ENCODE results near the gene S100A6.
"Not testable (repeated sequence)": the region's sequence is repeated elsewhere in the genome, so short reads cannot be mapped to it uniquely, and the experiment has no call there.

The S100A6 gene

DNA sequence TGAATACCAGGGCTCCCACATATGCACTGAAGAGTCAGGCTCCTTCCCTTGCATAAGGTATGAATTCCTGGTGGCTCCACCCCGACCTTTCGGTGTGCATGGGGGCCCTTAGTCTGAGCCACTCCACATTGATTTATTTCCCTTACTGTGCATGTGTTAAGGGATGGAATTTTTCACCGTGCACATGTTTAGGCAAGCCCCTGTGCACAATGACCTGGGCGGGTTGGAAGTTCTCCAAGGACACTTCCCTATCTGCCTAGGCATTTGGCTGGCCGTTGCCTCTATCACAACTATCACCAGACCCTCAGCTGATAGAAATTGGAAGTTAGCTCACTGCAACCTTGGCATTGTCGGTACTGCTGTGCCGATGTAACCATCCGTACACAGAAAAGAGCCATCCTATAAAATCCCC lies 9.7 kb downstream of the S100A6 start:
- no peak for DNase-seq

GRCh38 chr1:153525088-153525728 lies 10.6 kb downstream of the S100A6 start:
- DNase-seq = no peak

- DNase-seq = not testable (repeated sequence)
Observed at GRCh38 chr1:153522353-153523048, 13.3 kb downstream of the S100A6 start.

- DNase-seq = not testable (repeated sequence)
Observed at GRCh38 chr1:153521808-153522207, 14.0 kb downstream of the S100A6 start.

GRCh38 chr1:153520818-153521476 lies 14.8 kb downstream of the S100A6 start:
- DNase-seq = no peak

DNA sequence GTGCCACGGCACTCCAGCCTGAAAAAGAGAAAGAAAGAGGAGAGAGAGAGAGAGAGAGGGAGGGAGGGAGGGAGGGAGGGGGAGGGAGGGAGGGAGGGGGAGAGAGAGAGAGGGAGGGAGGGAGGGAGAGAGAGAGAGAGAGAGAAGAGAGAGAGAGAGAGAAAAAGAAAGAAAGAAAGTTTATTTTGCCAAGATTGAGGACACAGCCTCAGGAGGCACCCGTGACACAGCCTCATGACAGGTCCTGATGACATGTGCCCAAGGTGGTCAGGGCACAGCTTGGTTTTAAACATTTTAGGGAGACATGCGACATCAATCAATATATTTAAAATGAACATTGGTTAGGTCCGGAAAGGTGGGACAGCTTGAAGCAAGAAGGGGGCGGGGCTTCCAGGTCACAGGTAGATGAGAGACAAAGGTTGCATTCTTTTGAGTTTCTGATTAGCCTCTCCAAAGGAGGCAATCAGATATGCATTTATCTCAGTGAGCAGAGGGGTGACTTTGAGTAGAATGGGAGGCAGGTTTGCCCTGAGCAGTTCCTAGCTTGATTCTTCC lies 15.6 kb downstream of the S100A6 start:
- DNase-seq = not testable (repeated sequence)

- no peak for DNase-seq
Observed at GRCh38 chr1:153519242-153519641, 16.5 kb downstream of the S100A6 start.

DNA sequence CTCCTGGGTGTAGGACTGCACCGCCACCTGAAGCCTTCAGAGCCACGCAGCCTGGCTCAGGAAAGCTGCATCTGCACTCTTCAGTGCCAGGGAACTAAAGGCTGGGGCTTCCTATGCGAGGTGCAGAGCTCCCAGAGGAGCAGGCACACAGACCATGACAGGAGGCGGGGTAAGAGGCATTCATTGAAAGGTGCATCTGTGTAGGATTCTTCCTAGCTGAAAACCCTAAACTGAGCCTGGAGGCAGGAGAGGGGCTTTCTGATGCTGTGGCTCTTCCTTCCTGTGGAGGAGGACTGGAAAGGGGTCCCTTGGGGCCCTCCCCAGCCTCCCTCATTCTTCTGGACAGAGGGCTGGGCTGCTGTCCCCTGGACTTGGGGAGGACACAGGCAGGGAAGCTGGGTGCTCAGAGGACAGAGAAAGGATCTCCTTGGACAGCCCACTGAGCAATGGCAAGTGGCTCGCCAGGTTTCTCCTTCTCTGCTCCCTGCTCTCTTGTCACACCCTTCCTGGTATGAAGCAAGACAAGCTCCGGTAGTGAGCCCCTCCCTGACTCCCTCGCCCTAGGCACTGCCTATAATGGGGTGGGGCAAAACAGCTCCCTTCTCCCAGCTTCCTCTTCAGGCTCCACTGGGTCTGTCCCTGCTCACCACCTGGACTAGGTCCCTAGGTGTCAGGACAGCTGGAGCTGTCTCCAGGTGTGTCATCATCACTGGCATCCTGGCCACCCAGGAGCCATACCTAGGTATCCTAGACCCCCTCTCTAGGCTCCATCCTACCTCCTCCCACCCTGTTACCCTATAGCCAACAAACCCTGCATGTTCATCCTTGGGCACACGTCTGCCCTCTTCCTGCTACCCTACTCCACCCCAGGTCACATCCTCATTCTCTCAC lies 20.0 kb downstream of the S100A6 start:
- DNase-seq = no peak

DNA sequence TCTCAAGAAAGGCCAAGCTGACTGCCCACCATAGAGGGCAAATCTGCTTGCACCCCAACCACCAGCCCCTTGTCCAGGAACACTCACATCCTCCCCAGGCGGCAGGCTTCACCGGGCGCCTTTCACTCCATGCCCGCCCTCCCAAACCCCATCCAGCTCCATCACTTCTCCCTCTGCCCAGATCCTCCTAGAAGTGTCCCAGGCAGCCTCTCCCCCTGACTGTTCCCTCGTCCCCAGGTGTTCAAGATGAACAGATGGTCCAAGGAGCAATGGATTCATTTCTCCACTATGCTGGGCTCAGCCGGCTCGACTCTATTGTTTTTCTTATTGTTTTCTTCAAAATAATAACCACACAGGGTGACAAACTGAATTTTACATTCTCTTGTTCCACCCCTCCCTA lies 22.1 kb downstream of the S100A6 start:
- DNase-seq = no peak

- DNase-seq = no peak
Observed at GRCh38 chr1:153513023-153513422, 22.8 kb downstream of the S100A6 start.

GRCh38 chr1:153510984-153511410 lies 24.8 kb downstream of the S100A6 start:
- DNase-seq = peak; percentile 90

DNA sequence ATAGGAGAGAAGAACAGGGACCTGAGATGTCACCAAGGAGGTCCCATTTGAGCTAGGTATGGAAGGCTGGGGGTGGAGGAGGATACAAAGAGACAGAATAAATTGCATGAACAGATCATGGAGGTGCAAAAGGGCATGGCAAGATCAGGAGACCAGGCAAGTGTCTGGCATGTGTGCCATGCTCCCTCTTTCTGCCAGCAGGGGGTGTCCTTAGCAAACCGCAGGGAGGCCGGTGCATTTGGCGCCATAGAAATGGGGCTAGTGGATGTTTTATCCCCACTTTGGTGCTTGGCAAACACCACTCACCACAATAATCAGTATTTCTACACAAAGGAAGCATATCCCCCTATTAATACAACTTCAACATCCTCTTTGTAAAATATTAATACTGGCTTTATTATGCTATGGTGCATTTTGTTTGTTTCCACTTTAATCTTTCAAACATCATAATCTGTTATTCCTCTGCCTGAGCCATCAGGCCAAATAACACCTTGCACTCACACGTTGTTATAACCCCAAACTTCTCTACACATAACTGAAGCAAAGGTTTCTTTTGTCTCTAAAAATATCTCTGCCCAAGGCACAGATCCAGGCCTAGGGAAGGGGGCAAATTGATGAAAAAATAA lies 25.9 kb downstream of the S100A6 start:
- DNase-seq = no peak

- no peak for DNase-seq
Observed at GRCh38 chr1:153509036-153509435, 26.8 kb downstream of the S100A6 start.

- DNase-seq = no peak
Observed at GRCh38 chr1:153507926-153508583, 27.7 kb downstream of the S100A6 start.

GRCh38 chr1:153506831-153507413 lies 28.9 kb downstream of the S100A6 start:
- DNase-seq = peak; percentile 87

DNA sequence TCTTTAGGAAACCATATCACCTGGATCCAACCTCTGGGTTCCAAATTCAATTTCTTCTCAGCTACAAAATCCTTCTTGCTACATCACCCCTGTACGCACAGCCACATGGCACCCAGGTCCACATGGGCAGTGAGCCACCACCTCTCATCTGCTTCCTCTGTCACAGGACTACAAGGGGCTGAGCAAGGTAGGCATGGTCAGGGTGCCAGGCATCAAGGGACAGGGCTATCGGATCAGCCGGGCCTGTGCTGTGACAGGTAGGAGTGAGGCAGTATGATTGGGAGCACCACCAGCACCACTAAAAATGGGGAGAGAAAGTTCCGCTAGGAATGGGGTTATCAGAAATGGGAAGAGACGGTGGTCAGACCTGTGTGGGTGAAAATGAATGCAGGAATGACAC lies 29.4 kb downstream of the S100A6 start:
- DNase-seq = no peak

DNA sequence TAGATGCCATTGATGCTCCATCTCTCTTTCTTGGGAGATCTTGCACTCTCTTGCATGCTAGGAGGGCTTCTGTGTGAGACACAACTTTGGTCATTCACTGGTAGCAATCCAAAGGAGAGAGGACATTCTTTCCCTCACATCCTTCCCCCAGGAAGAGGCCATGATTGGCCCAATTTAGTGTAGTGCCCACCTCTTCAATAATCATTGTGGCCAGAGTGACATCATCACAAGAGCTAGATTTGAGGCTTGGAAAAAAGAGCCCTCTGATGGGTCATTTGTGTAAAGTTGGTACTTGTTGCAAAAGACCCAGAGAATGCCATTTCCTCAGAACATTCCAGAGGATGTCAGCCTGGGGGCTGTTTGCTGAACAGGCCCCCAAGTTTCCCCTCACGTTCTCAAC lies 30.2 kb downstream of the S100A6 start:
- no peak for DNase-seq

DNA sequence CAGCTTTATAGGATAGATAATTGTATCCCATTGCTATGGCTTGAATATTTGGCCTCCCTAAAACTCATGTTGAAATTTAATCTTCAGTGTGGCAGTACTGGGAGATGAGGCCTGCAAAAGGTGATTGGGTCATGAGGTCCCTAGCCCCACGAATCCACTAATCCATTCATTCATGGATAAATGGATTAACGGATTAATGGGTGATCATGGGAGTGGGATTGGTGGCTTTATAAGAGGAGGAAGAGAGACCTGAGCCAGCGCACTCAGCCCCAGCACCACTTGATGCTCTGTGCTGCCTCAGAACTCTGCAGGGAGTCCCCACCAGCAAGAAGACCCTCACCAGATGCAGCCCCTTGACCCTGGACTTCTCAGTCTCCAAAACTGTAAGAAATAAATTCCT lies 32.0 kb downstream of the S100A6 start:
- no peak for DNase-seq

DNA sequence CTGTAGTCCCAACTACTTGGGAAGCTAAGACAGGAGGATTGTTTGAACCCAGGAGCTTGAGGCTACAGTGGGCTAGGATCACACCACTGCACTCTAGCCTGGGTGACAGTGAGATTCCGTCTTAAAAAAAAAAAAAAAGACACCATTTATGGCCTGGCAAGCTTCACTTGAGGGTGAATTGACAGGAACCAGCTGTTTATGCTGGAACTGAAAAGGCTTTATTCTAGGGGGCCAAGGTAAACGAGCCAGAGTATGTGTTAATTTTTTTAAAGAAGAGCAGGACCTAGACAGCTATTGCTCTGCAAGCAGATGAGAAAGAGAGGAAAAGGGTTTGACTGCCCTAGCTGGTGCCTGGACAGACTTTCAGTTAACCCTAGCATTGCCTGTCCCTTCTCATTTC lies 37.0 kb downstream of the S100A6 start:
- no peak for DNase-seq

DNA sequence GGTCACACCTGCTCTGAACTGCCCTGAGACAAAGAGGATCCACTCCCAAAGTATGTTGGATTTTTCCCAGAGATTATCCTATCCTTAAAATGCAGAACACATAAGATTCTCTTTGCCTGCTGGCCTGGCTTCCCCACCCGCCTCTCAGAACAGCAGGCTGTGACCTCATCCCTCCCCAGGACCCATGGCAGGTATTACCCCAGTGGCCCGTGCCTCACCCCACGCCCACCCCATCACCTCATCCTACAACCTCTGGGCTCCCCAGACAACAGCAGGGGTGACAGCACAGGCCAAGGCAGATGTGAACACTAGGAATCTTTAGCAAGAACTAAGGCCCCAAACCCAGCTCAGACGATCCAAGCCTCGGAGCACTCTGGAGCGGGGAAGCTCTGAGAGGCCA lies 40.3 kb downstream of the S100A6 start:
- DNase-seq = no peak

DNA sequence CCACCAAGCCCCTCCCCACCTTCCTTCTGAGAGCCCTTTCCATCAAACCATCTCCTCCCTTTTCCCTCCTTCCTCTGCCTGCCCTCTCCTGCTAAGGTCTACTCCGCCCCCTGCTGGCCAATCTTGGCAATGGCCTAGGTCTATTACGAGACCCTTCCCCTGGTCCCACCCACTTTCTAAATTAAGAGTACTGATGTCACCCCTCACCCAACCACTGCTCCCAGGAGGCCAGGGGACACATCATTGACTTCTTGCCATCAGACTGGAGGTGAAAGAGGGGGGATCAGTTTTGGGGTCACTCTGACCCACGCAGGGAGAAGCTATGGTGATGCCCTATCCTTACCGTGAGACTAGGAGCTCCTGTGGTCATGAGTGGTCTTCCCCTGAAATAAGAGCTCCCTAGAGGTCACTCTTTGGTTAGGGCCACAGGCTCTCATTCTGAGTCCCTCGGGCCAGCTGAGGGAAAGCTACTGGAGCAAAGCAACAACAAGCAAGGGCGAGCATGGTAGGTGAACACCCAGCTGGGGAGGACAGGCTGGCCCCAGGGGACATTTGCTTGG lies 40.7 kb downstream of the S100A6 start:
- DNase-seq = peak; percentile 86
